ENCODE data around the gene ATP2A1.

- no peak for TF ChIP-seq CTCF (IDR thresholded peaks at IDR 0.05)
- no peak for TF ChIP-seq POLR2A (IDR thresholded peaks at IDR 0.05)
- TF ChIP-seq POLR2AphosphoS5 (IDR thresholded peaks at IDR 0.05; ENCODE audit: insufficient read depth in 1 of 2, low read depth in 1 of 2), result no peak
These were observed 57.1 kb downstream of the ATP2A1 start for GRCh38 chr16:28935346-28935745.

All from vagina (tissue), 2 donors.